K562 (cell line): ENCODE results near the gene GRIPAP1. TPM values are rescaled to one million over a fixed set of nuclear protein-coding genes. Genes with fewer than 3 reads are reported as not detected.

Source experiments
- ARHGAP35 ChIP-seq: fragments of 450-650 bp; IDR thresholded peaks from 2 replicates; pipeline ENCODE4 v1.6.1; 2018; ENCODE audit not compliant: partially characterized antibody
- CEBPG ChIP-seq, 3 experiments: fragments of 200-800 bp in 1 of 3; sonication (Bioruptor generic) in 1 of 3; sonication (generic) in 1 of 3; formaldehyde crosslinking in 1 of 3; IDR thresholded peaks in 2 of 3; conservative IDR thresholded peaks in 1 of 3; 2 replicates each; pipeline versions ENCODE4 v1.6.1 to v1.8.0; 2016 to 2022; ENCODE audit warnings: missing compliant biosample characterization in 2 of 3, missing genetic modification characterization in 2 of 3, mild to moderate bottlenecking in 1 of 3, missing genetic modification reagents in 1 of 3
- CGGBP1 ChIP-seq: fragments of 250-450 bp; sonication (Bioruptor Pico); IDR thresholded peaks from 2 replicates; pipeline ENCODE4 v1.9.0; 2021; ENCODE audit warnings: mild to moderate bottlenecking
- FOXA3 ChIP-seq, 2 experiments: fragments of 450-650 bp in 1 of 2; sonication (generic) in 1 of 2; formaldehyde crosslinking; IDR thresholded peaks in 1 of 2; conservative IDR thresholded peaks in 1 of 2; 2 replicates each; pipeline versions ENCODE4 v1.4.0 to v1.8.0; 2020 to 2022; ENCODE audit warnings: mild to moderate bottlenecking in 2 of 2, missing genetic modification reagents in 1 of 2
- FOXP1 ChIP-seq: sonication (generic); formaldehyde crosslinking; IDR thresholded peaks from 2 replicates; pipeline ENCODE4 v1.8.0; 2022; ENCODE audit warnings: mild to moderate bottlenecking, missing genetic modification reagents
- HDAC1 ChIP-seq, 2 experiments: fragments of 450-650 bp; IDR thresholded peaks; 2 replicates each; pipeline ENCODE4 v1.6.1; 2016 to 2017; ENCODE audit warnings: inconsistent platforms in 1 of 2, mild to moderate bottlenecking in 1 of 2, moderate library complexity in 1 of 2
- MYC ChIP-seq, 2 experiments: fragments of 250-450 bp in 1 of 2; sonication (Bioruptor Pico) in 1 of 2; IDR thresholded peaks; 2 replicates each; pipeline versions ENCODE4 v1.5.1 to v1.6.1; 2012 to 2021; ENCODE audit warnings: low read depth in 2 of 2, borderline replicate concordance in 1 of 2, improper control_type of control experiment in 1 of 2, low read length in 1 of 2, mild to moderate bottlenecking in 1 of 2, moderate library complexity in 1 of 2
- NR4A1 ChIP-seq, 2 experiments: fragments of 250-450 bp in 1 of 2; fragments of 450-650 bp in 1 of 2; sonication (Bioruptor Pico) in 1 of 2; IDR thresholded peaks; 2 replicates each; pipeline versions ENCODE4 v1.4.0 to v1.6.1; 2016 to 2020; ENCODE audit warnings: mild to moderate bottlenecking in 2 of 2, missing compliant biosample characterization in 1 of 2, missing genetic modification characterization in 1 of 2, moderate library complexity in 1 of 2
- POLR2G ChIP-seq: fragments of 200-400 bp; formaldehyde crosslinking; IDR thresholded peaks from 2 replicates; pipeline ENCODE4 v1.6.1; 2017; ENCODE audit warnings: low read depth, mild to moderate bottlenecking, antibody characterized with exemption, low read length, moderate library complexity
- SAP30 ChIP-seq: fragments of 200-600 bp; sonication (generic); IDR thresholded peaks from 2 replicates; pipeline ENCODE4 v1.6.1; 2012; ENCODE audit warnings: borderline replicate concordance, low read depth, mild to moderate bottlenecking, moderate library complexity, low read length, control low read depth, inconsistent platforms; ENCODE audit not compliant: insufficient read depth, poor library complexity, severe bottlenecking
- SIN3B ChIP-seq: fragments of 450-650 bp; IDR thresholded peaks from 2 replicates; pipeline ENCODE4 v1.6.1; 2017; ENCODE audit warnings: low read depth, mild to moderate bottlenecking, moderate library complexity
- TOE1 ChIP-seq, 2 experiments: fragments of 450-650 bp in 1 of 2; sonication (generic) in 1 of 2; formaldehyde crosslinking in 1 of 2; IDR thresholded peaks; 2 replicates each; pipeline versions ENCODE4 v1.7.1 to v1.8.0; 2016 to 2022; ENCODE audit warnings: borderline replicate concordance in 2 of 2, mild to moderate bottlenecking in 2 of 2, antibody characterized with exemption in 1 of 2, inconsistent platforms in 1 of 2, low read depth in 1 of 2, missing genetic modification reagents in 1 of 2, moderate library complexity in 1 of 2
- ZBTB17 ChIP-seq: fragments of 450-650 bp; formaldehyde crosslinking; IDR thresholded peaks from 2 replicates; pipeline ENCODE4 v1.4.0; 2020; ENCODE audit warnings: mild to moderate bottlenecking
- ZBTB8A ChIP-seq: fragments of 450-650 bp; IDR thresholded peaks from 2 replicates; pipeline ENCODE4 v1.6.1; 2018; ENCODE audit warnings: mild to moderate bottlenecking, moderate library complexity; ENCODE audit not compliant: partially characterized antibody
- ZNF140 ChIP-seq: fragments of 250-450 bp; sonication (Bioruptor Pico); IDR thresholded peaks from 2 replicates; pipeline ENCODE4 v1.8.0; 2021; ENCODE audit warnings: moderate library complexity, mild to moderate bottlenecking, inconsistent platforms
- ZNF212 ChIP-seq: fragments of 450-650 bp; formaldehyde crosslinking; IDR thresholded peaks from 2 replicates; pipeline ENCODE4 v1.4.0; 2020; ENCODE audit warnings: mild to moderate bottlenecking
- ZNF507 ChIP-seq: conservative IDR thresholded peaks from 2 replicates; pipeline ENCODE4 v1.6.1; 2017; ENCODE audit warnings: missing genetic modification characterization, missing compliant biosample characterization
- ZNF589 ChIP-seq: fragments of 200-800 bp; sonication (Bioruptor generic); IDR thresholded peaks from 2 replicates; pipeline ENCODE4 v1.6.1; 2016; ENCODE audit warnings: low read depth, missing genetic modification characterization, missing compliant biosample characterization
- polyA plus RNA-seq, 8 experiments: library from polyadenylated mRNA; depleted of rRNA in 4 of 8; stranded (reverse) in 5 of 8; unstranded in 3 of 8; fragments of >200 nt; fragmentation: Nextera tagmentation in 2 of 8; fragmentation: Illumina TruSeq in 1 of 8; extraction: Ambion mirVana in 2 of 8; extraction: Trizol in 1 of 8; gene quantifications; 2 replicates each; pipeline versions ENCODE4 v1.2.1 to v1.2.3, GENCODE V29; 2011 to 2014; ENCODE audit warnings: inconsistent platforms in 1 of 8, missing spikeins in 1 of 8
- total RNA-seq, 7 experiments: library from RNA; depleted of rRNA in 6 of 7; stranded (reverse); fragments of >200 nt in 6 of 7; fragmentation: Illumina TruSeq in 2 of 7; extraction: Trizol in 2 of 7; gene quantifications; 2 replicates each; pipeline versions ENCODE4 v1.2.1 to v1.2.3, GENCODE V29; 2011 to 2021; ENCODE audit warnings: low replicate concordance in 1 of 7

Gene GRIPAP1
- total and polyA plus RNA-seq, 9 of the 15 experiments (the other 6 are each of a cell fraction or from before 2014, with no cell fraction given), result 4.1 to 41.6 (median 24.0) TPM

- peak; percentile 51; the same call in 1 of the 2 replicates for TF ChIP-seq CEBPG (CRISPR knock-in tag; IDR thresholded peaks at IDR 0.05)
- no peak for TF ChIP-seq CEBPG (tag; conservative IDR thresholded peaks at IDR 0.05 in 1 of 2, IDR thresholded peaks at IDR 0.05 in 1 of 2)
- no peak for TF ChIP-seq ZNF507
- TF ChIP-seq TOE1 (IDR thresholded peaks at IDR 0.05; ENCODE audit: borderline replicate concordance), result 0 out of 2 replicates have a peak, but pooled peaks have one; percentile 25
- TF ChIP-seq TOE1 (CRISPR knock-in tag; IDR thresholded peaks at IDR 0.05; ENCODE audit: borderline replicate concordance, low read depth), result no peak
- TF ChIP-seq ARHGAP35, result no peak
- TF ChIP-seq FOXA3 (CRISPR knock-in tag; conservative IDR thresholded peaks at IDR 0.05 in 1 of 2, IDR thresholded peaks at IDR 0.05 in 1 of 2), result no peak
- TF ChIP-seq ZNF212 (CRISPR knock-in tag), result no peak
- no peak; the same call in 1 of the 2 replicates for TF ChIP-seq FOXP1 (CRISPR knock-in tag)
- TF ChIP-seq ZNF140 (CRISPR knock-in tag), result no peak
- TF ChIP-seq ZBTB17 (CRISPR knock-in tag), result no peak
- no peak for TF ChIP-seq SIN3B
- no peak for TF ChIP-seq ZBTB8A
- peak; percentile 93 for TF ChIP-seq MYC (IDR thresholded peaks at IDR 0.05; ENCODE audit: low read depth, low read length)
- TF ChIP-seq MYC (CRISPR knock-in tag; IDR thresholded peaks at IDR 0.05; ENCODE audit: borderline replicate concordance, low read depth), result peak; percentile 61; the same call in 1 of the 2 replicates
- TF ChIP-seq POLR2G, result no peak
- TF ChIP-seq SAP30, result no peak
- peak; percentile 79; the same call in 1 of the 2 replicates for TF ChIP-seq ZNF589 (CRISPR knock-in tag)
- peak; percentile 48 to 91; a peak in 3 of 4 replicates for TF ChIP-seq HDAC1 (IDR thresholded peaks at IDR 0.05)
- TF ChIP-seq CGGBP1 (CRISPR knock-in tag), result no peak
- peak; percentile 60; the same call in 1 of the 2 replicates for TF ChIP-seq NR4A1 (CRISPR knock-in tag; IDR thresholded peaks at IDR 0.05)
- TF ChIP-seq NR4A1 (tag; IDR thresholded peaks at IDR 0.05), result peak; percentile 93
Observed at GRCh38 chrX:48940404-48940955, 61.6 kb downstream of the GRIPAP1 start (continued).
